ENCODE data around the gene PLCL2. TPM values are rescaled to one million over a fixed set of nuclear protein-coding genes. Genes with fewer than 3 reads are reported as not detected.

The PLCL2 gene
- total and polyA plus RNA-seq, 2 donors (not counting 1 experiment from before 2014, with no cell fraction given): 21.7 to 55.2 TPM

GRCh38 chr3:16943857-16944256 lies 59.1 kb downstream of the PLCL2 start:
- H3K4me1 Mint-ChIP-seq: peaks cover 59% of the 10 kb centered on the region
- ATAC-seq (ENCODE audit: low read depth) (no peak), DNase-seq (no peak)
- no peaks in the 10 kb centered on the region for H3K9me3 Mint-ChIP-seq (ENCODE audit: insufficient read depth)
- no peak overlapping the region for H3K4me3 ChIP-seq (ENCODE audit: control extremely low read depth in 1 of 5, extremely low read depth in 1 of 5, insufficient read depth in 1 of 5, low read depth in 2 of 5, low read length in 4 of 5)
- no peak overlapping the region for H3K27ac ChIP-seq (ENCODE audit: low read length in 2 of 2)
- H3K4me2 ChIP-seq (replicated peaks; ENCODE audit: low read depth, low read length, poor library complexity, severe bottlenecking): no peak overlapping the region
- H3K27me3 ChIP-seq (replicated peaks in 1 of 4; ENCODE audit: control extremely low read depth in 1 of 4, control insufficient read depth in 3 of 4, insufficient read depth in 4 of 4, low read length in 3 of 4): no peaks in the 10 kb centered on the region
- TF ChIP-seq EZH2 (IDR thresholded peaks at IDR 0.05; ENCODE audit: borderline replicate concordance, insufficient read depth, low read depth, low read length, poor library complexity, severe bottlenecking): no peak
- TF ChIP-seq, protein P1, sequence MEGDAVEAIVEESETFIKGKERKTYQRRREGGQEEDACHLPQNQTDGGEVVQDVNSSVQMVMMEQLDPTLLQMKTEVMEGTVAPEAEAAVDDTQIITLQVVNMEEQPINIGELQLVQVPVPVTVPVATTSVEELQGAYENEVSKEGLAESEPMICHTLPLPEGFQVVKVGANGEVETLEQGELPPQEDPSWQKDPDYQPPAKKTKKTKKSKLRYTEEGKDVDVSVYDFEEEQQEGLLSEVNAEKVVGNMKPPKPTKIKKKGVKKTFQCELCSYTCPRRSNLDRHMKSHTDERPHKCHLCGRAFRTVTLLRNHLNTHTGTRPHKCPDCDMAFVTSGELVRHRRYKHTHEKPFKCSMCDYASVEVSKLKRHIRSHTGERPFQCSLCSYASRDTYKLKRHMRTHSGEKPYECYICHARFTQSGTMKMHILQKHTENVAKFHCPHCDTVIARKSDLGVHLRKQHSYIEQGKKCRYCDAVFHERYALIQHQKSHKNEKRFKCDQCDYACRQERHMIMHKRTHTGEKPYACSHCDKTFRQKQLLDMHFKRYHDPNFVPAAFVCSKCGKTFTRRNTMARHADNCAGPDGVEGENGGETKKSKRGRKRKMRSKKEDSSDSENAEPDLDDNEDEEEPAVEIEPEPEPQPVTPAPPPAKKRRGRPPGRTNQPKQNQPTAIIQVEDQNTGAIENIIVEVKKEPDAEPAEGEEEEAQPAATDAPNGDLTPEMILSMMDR (IDR thresholded peaks at IDR 0.05): no peak
- H3K36me3 ChIP-seq (replicated peaks in 1 of 2; ENCODE audit: control extremely low read depth in 1 of 2, control insufficient read depth in 1 of 2, extremely low read depth in 1 of 2, insufficient read depth in 2 of 2, low read length in 1 of 2): peaks cover 0 to 8% of the 10 kb centered on the region in 2 experiments
- H2AFZ ChIP-seq (ENCODE audit: insufficient read depth, low read depth, low read length, poor library complexity, severe bottlenecking): no peak overlapping the region
- H3K27me3 Mint-ChIP-seq: no peaks in the 10 kb centered on the region
- CTCF ChIA-PET: no interaction called here
- peaks cover 7 to 26% of the 10 kb centered on the region in 2 donors for H3K4me1 ChIP-seq (ENCODE audit: control insufficient read depth in 2 of 2, insufficient read depth in 2 of 2, low read length in 2 of 2)
- no peaks in the 10 kb centered on the region for H3K9me3 ChIP-seq (ENCODE audit: control extremely low read depth in 1 of 3, control insufficient read depth in 2 of 3, insufficient read depth in 1 of 3, low read length in 2 of 3)
- no peak overlapping the region for H3K9ac ChIP-seq (ENCODE audit: low read length)
- H3K27ac Mint-ChIP-seq: peak overlapping the region; percentile 27
- H3K79me2 ChIP-seq (ENCODE audit: control insufficient read depth, insufficient read depth, low read length): peaks cover 92% of the 10 kb centered on the region
- H4K20me1 ChIP-seq (ENCODE audit: control insufficient read depth, insufficient read depth, low read length, poor library complexity, severe bottlenecking): peaks cover 52% of the 10 kb centered on the region
- no peak overlapping the region for H3K4me3 Mint-ChIP-seq
- POLR2A ChIA-PET: no interaction called here
- intact Hi-C loops (cut with micrococcal nuclease): loop anchor here (5.0 kb wide), 1 partner anchor 37 kb away; no protein-coding TSS in a partner anchor

- Histone ChIP-seq H3K36me3 (replicated peaks in 1 of 2; ENCODE audit: control extremely low read depth in 1 of 2, control insufficient read depth in 1 of 2, extremely low read depth in 1 of 2, insufficient read depth in 2 of 2, low read length in 1 of 2) (peaks cover 0 to 8% of the 10 kb centered on the region in 2 experiments), H3K27ac (ENCODE audit: low read length in 2 of 2) (no peak overlapping the region), H2AFZ (ENCODE audit: insufficient read depth, low read depth, low read length, poor library complexity, severe bottlenecking) (no peak overlapping the region), H3K9me3 (ENCODE audit: control extremely low read depth in 1 of 3, control insufficient read depth in 2 of 3, insufficient read depth in 1 of 3, low read length in 2 of 3) (no peaks in the 10 kb centered on the region), H3K79me2 (ENCODE audit: control insufficient read depth, insufficient read depth, low read length) (peaks cover 92% of the 10 kb centered on the region), H3K4me3 (ENCODE audit: control extremely low read depth in 1 of 5, extremely low read depth in 1 of 5, insufficient read depth in 1 of 5, low read depth in 2 of 5, low read length in 4 of 5) (no peak overlapping the region), H4K20me1 (ENCODE audit: control insufficient read depth, insufficient read depth, low read length, poor library complexity, severe bottlenecking) (peaks cover 47% of the 10 kb centered on the region), H3K9ac (ENCODE audit: low read length) (no peak overlapping the region), H3K4me2 (replicated peaks; ENCODE audit: low read depth, low read length, poor library complexity, severe bottlenecking) (no peak overlapping the region), H3K27me3 (replicated peaks in 1 of 4; ENCODE audit: control extremely low read depth in 1 of 4, control insufficient read depth in 3 of 4, insufficient read depth in 4 of 4, low read length in 3 of 4) (no peaks in the 10 kb centered on the region), H3K4me1 (ENCODE audit: control insufficient read depth in 2 of 2, insufficient read depth in 2 of 2, low read length in 2 of 2) (peaks cover 7 to 24% of the 10 kb centered on the region in 2 donors)
- ChIA-PET POLR2A (no interaction called here), CTCF (no interaction called here)
- intact Hi-C loops (cut with micrococcal nuclease): loop anchor here (5.0 kb wide), 1 partner anchor 37 kb away; no protein-coding TSS in a partner anchor
- H3K4me3 Mint-ChIP-seq: no peak overlapping the region
- no peak overlapping the region for H3K27ac Mint-ChIP-seq
- ATAC-seq (ENCODE audit: low read depth) (no peak), DNase-seq (no peak)
- H3K9me3 Mint-ChIP-seq (ENCODE audit: insufficient read depth): no peaks in the 10 kb centered on the region
- H3K27me3 Mint-ChIP-seq: no peaks in the 10 kb centered on the region
- TF ChIP-seq, protein P1 (IDR thresholded peaks at IDR 0.05): no peak
- TF ChIP-seq EZH2 (IDR thresholded peaks at IDR 0.05; ENCODE audit: borderline replicate concordance, insufficient read depth, low read depth, low read length, poor library complexity, severe bottlenecking): no peak
- H3K4me1 Mint-ChIP-seq: peaks cover 60% of the 10 kb centered on the region
- no CpG with 5 or more reads among the region's 1 CpG for WGBS (ENCODE audit: insufficient coverage)
These were observed 59.6 kb downstream of the PLCL2 start for GRCh38 chr3:16944356-16944755.

All from B cell (primary cell).